PC-9 (cell line): ENCODE results near the gene PTGR1. TPM values are rescaled to one million over a fixed set of nuclear protein-coding genes. Genes with fewer than 3 reads are reported as not detected.

Experiments
- BruUV-seq: library from RNA; stranded (reverse); fragments of 400-500 nt; replicated peaks from 2 replicates; lab custom pipeline; 2021; lab: Mats Ljungman, UMichigan
- CTCF ChIA-PET: fragments of 300-600 bp; sonication (Branson Sonifier 250); formaldehyde crosslinking; loops from one replicate; lab custom pipeline; 2022; ENCODE audit warnings: antibody characterized with exemption; lab: Charles Lee
- POLR2A ChIA-PET: fragments of 300-600 bp; sonication (Branson Sonifier 250); formaldehyde crosslinking; loops from one replicate; lab custom pipeline; 2022; ENCODE audit warnings: antibody characterized with exemption; ENCODE audit not compliant: unreplicated experiment; lab: Charles Lee
- DNase-seq, 2 experiments: peaks; one replicate each; pipeline versions ENCODE4 v3.0.0 to v3.0.0-alpha.2; 2015 to 2022; ENCODE audit warnings: mixed read lengths in 1 of 2
- H2AFZ ChIP-seq: fragments of 200-600 bp; sonication (generic); 2 replicates; pipeline ENCODE4 v1.8.1; 2017; ENCODE audit warnings: antibody characterized with exemption
- H3F3A ChIP-seq: fragments of 200-600 bp; sonication (generic); 2 replicates; pipeline ENCODE4 v1.8.1; 2017; ENCODE audit warnings: antibody characterized with exemption, mild to moderate bottlenecking, low read depth; ENCODE audit not compliant: insufficient read depth
- H3K27ac ChIP-seq: fragments of 200-600 bp; sonication (generic); 2 replicates; pipeline ENCODE4 v1.6.1; 2016; ENCODE audit warnings: mixed run types
- H3K27me3 ChIP-seq: fragments of 200-600 bp; sonication (generic); 2 replicates; pipeline ENCODE4 v1.6.1; 2016; ENCODE audit warnings: low read depth, mixed run types; ENCODE audit not compliant: insufficient read depth
- H3K36me3 ChIP-seq: fragments of 200-600 bp; sonication (generic); 2 replicates; pipeline ENCODE4 v1.6.1; 2016; ENCODE audit warnings: low read depth, mixed run types
- H3K4me1 ChIP-seq: fragments of 200-600 bp; sonication (generic); replicated peaks from 2 replicates; pipeline ENCODE4 v1.6.1; 2016; ENCODE audit warnings: mixed run types; ENCODE audit not compliant: insufficient read depth
- H3K4me2 ChIP-seq: fragments of 200-600 bp; sonication (generic); 2 replicates; pipeline ENCODE4 v1.6.1; 2017; ENCODE audit warnings: mixed run types
- H3K4me3 ChIP-seq: fragments of 200-600 bp; sonication (generic); 2 replicates; pipeline ENCODE4 v1.6.1; 2016; ENCODE audit warnings: mixed run types
- H3K79me2 ChIP-seq: fragments of 200-600 bp; sonication (generic); 2 replicates; pipeline ENCODE4 v1.6.1; 2017; ENCODE audit warnings: low read depth, mixed run types
- H3K9me2 ChIP-seq: fragments of 200-600 bp; sonication (generic); 2 replicates; pipeline ENCODE4 v1.8.1; 2017; ENCODE audit warnings: mild to moderate bottlenecking; ENCODE audit not compliant: insufficient read depth
- H3K9me3 ChIP-seq: fragments of 200-600 bp; sonication (generic); 2 replicates; pipeline ENCODE4 v1.8.1; 2016; ENCODE audit warnings: low read depth; ENCODE audit not compliant: insufficient read depth
- H4K20me1 ChIP-seq: fragments of 200-600 bp; sonication (generic); 2 replicates; pipeline ENCODE4 v1.8.1; 2017; ENCODE audit not compliant: insufficient read depth
- CTCF ChIP-seq: fragments of 200-600 bp; sonication (generic); conservative IDR thresholded peaks from 2 replicates; pipeline ENCODE4 v1.6.1; 2017; ENCODE audit warnings: mixed run types, antibody characterized with exemption, mild to moderate bottlenecking, moderate library complexity
- EZH2 ChIP-seq: fragments of 200-600 bp; sonication (generic); IDR thresholded peaks from 2 replicates; pipeline ENCODE4 v1.8.0; 2017; ENCODE audit warnings: antibody characterized with exemption, low read depth
- intact Hi-C: fragments of 100-400 bp; cut with micrococcal nuclease; formaldehyde crosslinking; loops from one replicate; pipeline ENCODE4 v1.10.0; 2022; ENCODE audit not compliant: unreplicated experiment
- total RNA-seq: library from RNA; stranded (reverse); gene quantifications from 2 replicates; pipeline ENCODE4 v1.2.3, GENCODE V29; 2021

The PTGR1 gene
- total RNA-seq, 1 experiment from 2014 or later = 635 TPM

GRCh38 chr9:111525056-111525977, 74.1 kb downstream of the PTGR1 start, which contains the start of gene ZNF483:
Gene ZNF483, plus strand, starts transcription at chr9:111525179. Its CDS starts 2,217 bp downstream, at chr9:111527396.
- ChIA-PET CTCF (interaction anchor here (0.6 to 0.7 kb wide), 2 partner anchors 51 to 588 kb away, joined by 3 to 7 read pairs; no protein-coding TSS in a partner anchor), POLR2A (interaction anchor here (0.6 kb wide), 1 partner anchor 902 kb away, joined by 3 read pairs; no protein-coding TSS in a partner anchor)
- Histone ChIP-seq H3K79me2 (no peaks in the 10 kb centered on the region), H3F3A (no peaks in the 10 kb centered on the region), H2AFZ (peak within 1 kb of the TSS; percentile 80), H3K4me2 (peak within 1 kb of the TSS; percentile 78), H4K20me1 (no peaks in the 10 kb centered on the region), H3K9me2 (no peaks in the 10 kb centered on the region), H3K27me3 (peaks cover 9% of the 10 kb centered on the region; the same call in 1 of the 2 replicates), H3K4me3 (peak within 1 kb of the TSS; percentile 57), H3K27ac (no peak within 1 kb of the TSS), H3K4me1 (no peaks in the 10 kb centered on the region), H3K36me3 (no peaks in the 10 kb centered on the region; the same call in 1 of the 2 replicates), H3K9me3 (peaks cover 7% of the 10 kb centered on the region; the same call in 1 of the 2 replicates)
- BruUV-seq = TSS peak; percentile 36
- peak; percentile 68 to 84 for DNase-seq
- TF ChIP-seq EZH2 (no peak), CTCF (no peak)
- intact Hi-C loops = no loop called here

- H3K4me2 ChIP-seq = peak overlapping the region; percentile 78
- H3K4me1 ChIP-seq = no peaks in the 10 kb centered on the region
- intact Hi-C loops = no loop called here
- no peak for DNase-seq
- peak overlapping the region; percentile 80 for H2AFZ ChIP-seq
- H3K36me3 ChIP-seq = no peaks in the 10 kb centered on the region; the same call in 1 of the 2 replicates
- no TSS peak for BruUV-seq
- H3K4me3 ChIP-seq = peak overlapping the region; percentile 57; the same call in 1 of the 2 replicates
- H3F3A ChIP-seq = no peaks in the 10 kb centered on the region
- H3K9me3 ChIP-seq = peaks cover 5% of the 10 kb centered on the region; the same call in 1 of the 2 replicates
- H3K27ac ChIP-seq = no peak overlapping the region
- no peaks in the 10 kb centered on the region for H4K20me1 ChIP-seq
- peaks cover 9% of the 10 kb centered on the region; the same call in 1 of the 2 replicates for H3K27me3 ChIP-seq
- no peaks in the 10 kb centered on the region for H3K79me2 ChIP-seq
- POLR2A ChIA-PET = no interaction called here
- H3K9me2 ChIP-seq = no peaks in the 10 kb centered on the region
- CTCF ChIA-PET = interaction anchor here (0.6 to 0.7 kb wide), 2 partner anchors 52 to 588 kb away, joined by 3 to 7 read pairs; no protein-coding TSS in a partner anchor
- TF ChIP-seq EZH2 (no peak), CTCF (no peak)
Observed at GRCh38 chr9:111524731-111525055, 74.8 kb downstream of the PTGR1 start.

GRCh38 chr9:111516061-111516465, 83.4 kb downstream of the PTGR1 start:
- H3K27ac ChIP-seq = no peak overlapping the region

More at GRCh38 chr9:111516061-111516465, 83.4 kb downstream of the PTGR1 start:
- Histone ChIP-seq H2AFZ (no peak overlapping the region), H3K4me2 (no peak overlapping the region), H3K27me3 (no peaks in the 10 kb centered on the region), H4K20me1 (no peaks in the 10 kb centered on the region), H3K9me2 (no peaks in the 10 kb centered on the region), H3F3A (no peaks in the 10 kb centered on the region), H3K9me3 (no peaks in the 10 kb centered on the region), H3K4me1 (no peaks in the 10 kb centered on the region), H3K79me2 (no peaks in the 10 kb centered on the region), H3K36me3 (no peaks in the 10 kb centered on the region), H3K4me3 (no peak overlapping the region)
- peak in 1 of 2 experiments; percentile 41 for DNase-seq
- POLR2A ChIA-PET = no interaction called here
- no TSS peak for BruUV-seq
- intact Hi-C loops = no loop called here
- CTCF ChIA-PET = no interaction called here
- TF ChIP-seq EZH2 (no peak), CTCF (no peak)
